ENCODE data around the gene PKD1. TPM values are rescaled to one million over a fixed set of nuclear protein-coding genes. Genes with fewer than 3 reads are reported as not detected.
A peak's percentile ranks its signal among the peaks of the same experiment; 100 is the strongest.
"Not testable (repeated sequence)": the region's sequence is repeated elsewhere in the genome, so short reads cannot be mapped to it uniquely, and the experiment has no call there.

PKD1 gene
- total RNA-seq, 2 donors from 2014 or later, result 218 to 276 TPM

- Histone ChIP-seq H3K4me1 (peaks cover 0 to 57% of the 10 kb centered on the region in 2 donors), H3K27ac (peak overlapping the region in 1 of 2 donors; percentile 51)
- not testable (repeated sequence) for H3K27me3 ChIP-seq; H3K36me3 ChIP-seq; H3K4me3 ChIP-seq; DNase-seq (ENCODE audit: low spot score); H3K9me3 ChIP-seq
These were observed 6.4 kb downstream of the PKD1 start for GRCh38 chr16:2129251-2129650.

- H3K27ac ChIP-seq, result peak overlapping the region; percentile 94 to 95
- H3K27me3 ChIP-seq; H3K4me3 ChIP-seq; DNase-seq (ENCODE audit: low spot score); H3K9me3 ChIP-seq; H3K36me3 ChIP-seq: not testable (repeated sequence)
- peaks cover 0 to 66% of the 10 kb centered on the region in 2 donors for H3K4me1 ChIP-seq
These were observed 7.9 kb downstream of the PKD1 start for GRCh38 chr16:2127630-2128280.

GRCh38 chr16:2126928-2127556, 8.7 kb downstream of the PKD1 start:
- H3K4me3 ChIP-seq; H3K9me3 ChIP-seq; H3K27me3 ChIP-seq; DNase-seq (ENCODE audit: low spot score); H3K36me3 ChIP-seq: not testable (repeated sequence)
- Histone ChIP-seq H3K27ac (peak overlapping the region; percentile 94 to 95), H3K4me1 (peaks cover 0 to 72% of the 10 kb centered on the region in 2 donors)

GRCh38 chr16:2126161-2126743, 9.4 kb downstream of the PKD1 start:
- not testable (repeated sequence) for H3K27me3 ChIP-seq; H3K36me3 ChIP-seq; H3K9me3 ChIP-seq; DNase-seq (ENCODE audit: low spot score)
- peaks cover 0 to 78% of the 10 kb centered on the region in 2 donors for H3K4me1 ChIP-seq
- H3K4me3 ChIP-seq, result peak overlapping the region in 1 of 2 donors; percentile 41
- peak overlapping the region; percentile 94 to 95 for H3K27ac ChIP-seq

- Histone ChIP-seq H3K27ac (peak overlapping the region; percentile 94 to 95), H3K4me3 (peak overlapping the region; percentile 22 to 41), H3K4me1 (peaks cover 0 to 77% of the 10 kb centered on the region in 2 donors)
- DNase-seq (ENCODE audit: low spot score); H3K27me3 ChIP-seq; H3K9me3 ChIP-seq; H3K36me3 ChIP-seq: not testable (repeated sequence)
These were observed 10.1 kb downstream of the PKD1 start for GRCh38 chr16:2125609-2126008.

- Histone ChIP-seq H3K27ac (peak overlapping the region; percentile 94 to 95), H3K4me1 (peaks cover 0 to 70% of the 10 kb centered on the region in 2 donors), H3K4me3 (peak overlapping the region; percentile 22 to 41)
- not testable (repeated sequence) for H3K27me3 ChIP-seq, H3K9me3 ChIP-seq, H3K36me3 ChIP-seq
- DNase-seq (ENCODE audit: low spot score), result peak; percentile 86
These were observed 10.8 kb downstream of the PKD1 start for GRCh38 chr16:2124694-2125444.

GRCh38 chr16:2124377-2124693, 11.4 kb downstream of the PKD1 start:
- H3K27me3 ChIP-seq; H3K36me3 ChIP-seq; H3K9me3 ChIP-seq; DNase-seq (ENCODE audit: low spot score): not testable (repeated sequence)
- Histone ChIP-seq H3K4me1 (peaks cover 0 to 70% of the 10 kb centered on the region in 2 donors), H3K4me3 (peak overlapping the region; percentile 22 to 41), H3K27ac (peak overlapping the region; percentile 94 to 95)

GRCh38 chr16:2123706-2124376, 11.9 kb downstream of the PKD1 start:
- Histone ChIP-seq H3K4me3 (peak overlapping the region in 1 of 2 donors; percentile 41), H3K27ac (peak overlapping the region; percentile 94 to 95), H3K4me1 (peaks cover 0 to 68% of the 10 kb centered on the region in 2 donors)
- not testable (repeated sequence) for H3K36me3 ChIP-seq; H3K27me3 ChIP-seq; DNase-seq (ENCODE audit: low spot score); H3K9me3 ChIP-seq

- H3K4me3 ChIP-seq; DNase-seq (ENCODE audit: low spot score); H3K9me3 ChIP-seq; H3K36me3 ChIP-seq; H3K27me3 ChIP-seq: not testable (repeated sequence)
- H3K27ac ChIP-seq, result peak overlapping the region; percentile 94 to 95
- H3K4me1 ChIP-seq, result peaks cover 0 to 61% of the 10 kb centered on the region in 2 donors
These were observed 12.6 kb downstream of the PKD1 start for GRCh38 chr16:2122934-2123683.
